Transverse colon (tissue), 4 donors: ENCODE data around the gene CRMP1.

Experiments used
- CTCF ChIP-seq, 5 experiments: fragments of 200-600 bp in 3 of 5; fragments of 450-650 bp in 2 of 5; sonication (generic) in 3 of 5; IDR thresholded peaks; 1 replicate in 2 of 5; 2 replicates in 3 of 5; pipeline ENCODE4 v1.5.1; 2016 to 2017; ENCODE audit warnings: antibody characterized with exemption in 5 of 5, inconsistent platforms in 3 of 5, mild to moderate bottlenecking in 2 of 5, moderate library complexity in 1 of 5
- POLR2AphosphoS5 ChIP-seq, 3 donors: sonication (generic); formaldehyde crosslinking; IDR thresholded peaks; one replicate each; pipeline ENCODE4 v1.6.1; 2016; ENCODE audit warnings: antibody characterized with exemption in 3 of 3

GRCh38 chr4:5933996-5934831 is 41.3 kb upstream of the CRMP1 start:
- TF ChIP-seq CTCF (IDR thresholded peaks at IDR 0.05) (no peak), POLR2AphosphoS5 (IDR thresholded peaks at IDR 0.05) (no peak)
